Naive thymus-derived CD8-positive, alpha-beta T cell (primary cell): ENCODE results near the gene ZNF280C. TPM values are rescaled to one million over a fixed set of nuclear protein-coding genes. Genes with fewer than 3 reads are reported as not detected.

Source experiments
- ATAC-seq, 2 donors: fragments of 150-1000 bp; cut with Tn5 transposase in 1 of 2; sonication (Bioruptor Pico), chemical (Tn5 transposase) in 1 of 2; 1 replicate in 1 of 2; 2 replicates in 1 of 2; pipeline ENCODE4 v1.10.0; 2021; ENCODE audit warnings: mild to moderate bottlenecking in 2 of 2, moderate library complexity in 2 of 2
- POLR2A ChIA-PET: fragments of 350-600 bp; sonication (Branson Sonifier 250); formaldehyde crosslinking; loops from one replicate; lab custom pipeline; 2021; ENCODE audit warnings: antibody characterized with exemption; lab: Charles Lee
- DNase-seq, 10 donors: peaks; one replicate each; pipeline versions ENCODE4 v3.0.0 to v3.0.0-alpha.2; 2020 to 2022
- H3K27ac Mint-ChIP-seq, 10 donors: one replicate each; pipeline ENCODE4 v1.8.0; 2020 to 2022; ENCODE audit warnings: mild to moderate bottlenecking in 10 of 10, mixed read lengths in 10 of 10, moderate library complexity in 4 of 10, inconsistent platforms in 1 of 10
- H3K27me3 Mint-ChIP-seq, 5 donors: one replicate each; pipeline ENCODE4 v1.8.0; 2021 to 2022; ENCODE audit warnings: mixed read lengths in 5 of 5
- H3K36me3 Mint-ChIP-seq, 3 donors: one replicate each; pipeline ENCODE4 v1.8.0; 2020 to 2022; ENCODE audit warnings: mixed read lengths in 3 of 3, mild to moderate bottlenecking in 2 of 3, inconsistent platforms in 1 of 3
- H3K4me1 Mint-ChIP-seq, 4 donors: one replicate each; pipeline ENCODE4 v1.8.0; 2021 to 2022; ENCODE audit warnings: mixed read lengths in 4 of 4
- H3K4me3 Mint-ChIP-seq, 10 donors: one replicate each; pipeline ENCODE4 v1.8.0; 2020 to 2022; ENCODE audit warnings: mild to moderate bottlenecking in 10 of 10, mixed read lengths in 10 of 10, moderate library complexity in 6 of 10, inconsistent platforms in 1 of 10
- H3K9me3 Mint-ChIP-seq, 9 donors: one replicate each; pipeline ENCODE4 v1.8.0; 2020 to 2022; ENCODE audit warnings: mixed read lengths in 9 of 9, mild to moderate bottlenecking in 3 of 9, inconsistent platforms in 1 of 9, moderate library complexity in 1 of 9
- polyA plus RNA-seq, 3 donors: library from polyadenylated mRNA; unstranded; fragments of 300-500 nt; fragmentation: Illumina TruSeq; gene quantifications; one replicate each; pipeline ENCODE4 v1.2.3, GENCODE V29; 2021
- total RNA-seq, 8 experiments: library from RNA in 2 of 8; stranded (reverse) in 2 of 8; gene quantifications; one replicate each; pipeline ENCODE4 v1.2.3 and lab custom pipeline; 2021 to 2026

ZNF280C gene
- total and polyA plus RNA-seq, 5 experiments from 2014 or later = 1.3 to 6.7 (median 3.5) TPM

DNA sequence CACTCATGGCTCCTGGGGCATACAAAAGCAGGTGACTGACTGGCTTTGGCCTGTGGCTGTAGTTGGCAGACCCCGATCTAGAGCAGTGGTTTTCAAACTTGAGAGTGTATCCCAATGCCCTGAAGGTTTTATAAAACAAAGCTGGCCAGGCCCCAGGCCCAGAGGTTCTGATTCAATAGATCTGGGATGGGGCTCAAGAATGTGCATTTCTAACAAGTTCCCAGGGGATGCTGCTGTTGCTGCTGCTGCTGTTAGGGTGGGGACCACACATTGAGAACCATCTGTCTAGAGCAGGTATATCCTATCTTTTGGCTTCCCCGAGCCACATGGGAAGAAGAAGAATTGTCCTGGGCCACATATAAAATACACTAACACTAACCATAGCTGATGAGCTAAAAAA lies 110.4 kb downstream of the ZNF280C start:
- DNase-seq = no peak
- POLR2A ChIA-PET = no interaction called here
- H3K27ac Mint-ChIP-seq = no peak overlapping the region
- no peak for ATAC-seq
- no peaks in the 10 kb centered on the region for H3K9me3 Mint-ChIP-seq
- peaks cover 0 to 22% (median 12%) of the 10 kb centered on the region in 4 donors for H3K4me1 Mint-ChIP-seq
- H3K27me3 Mint-ChIP-seq = no peaks in the 10 kb centered on the region
- peaks cover 0 to 26% (median 2%) of the 10 kb centered on the region in 3 donors for H3K36me3 Mint-ChIP-seq
- H3K4me3 Mint-ChIP-seq = no peak overlapping the region

DNA sequence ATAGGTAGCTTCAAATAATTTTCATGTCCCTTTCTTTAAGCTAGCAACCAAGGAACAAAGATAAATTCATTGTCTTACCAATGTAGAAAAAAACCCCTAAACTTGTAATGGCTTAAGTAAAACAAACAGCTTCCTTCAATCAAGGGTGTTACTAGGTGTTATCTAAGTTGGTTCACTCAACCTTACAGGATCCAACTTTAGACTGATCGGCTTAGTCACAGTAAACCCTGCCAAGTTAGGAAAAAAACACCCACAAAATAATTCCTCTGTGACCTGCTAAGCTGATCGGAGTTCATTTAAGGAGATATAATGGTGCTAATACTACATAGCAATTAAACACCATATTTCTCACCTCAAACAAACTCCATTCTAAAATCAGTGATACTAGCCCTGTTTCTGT lies 113.1 kb downstream of the ZNF280C start:
- POLR2A ChIA-PET = no interaction called here
- peaks cover 0 to 36% (median 2%) of the 10 kb centered on the region in 3 donors for H3K36me3 Mint-ChIP-seq

More for the DNA sequence above, 113.1 kb downstream of the ZNF280C start:
- ATAC-seq (no peak), DNase-seq (no peak)
- no peak overlapping the region for H3K4me3 Mint-ChIP-seq
- H3K9me3 Mint-ChIP-seq = no peaks in the 10 kb centered on the region
- H3K27me3 Mint-ChIP-seq = no peaks in the 10 kb centered on the region
- no peak overlapping the region for H3K27ac Mint-ChIP-seq
- peaks cover 0 to 9% (median 5%) of the 10 kb centered on the region in 4 donors for H3K4me1 Mint-ChIP-seq

Other genes starting within 250 kb of the ZNF280C start
- gene ELF4, start 158.4 kb downstream of the ZNF280C start, total RNA-seq = 10 to 100 TPM; 17.9 to 18.2 TPM
- gene ELF4, start 158.4 kb downstream of the ZNF280C start, polyA plus RNA-seq = 10 to 100 TPM in 1 of 3 donors, 1 to 10 TPM in 2; 7.7 to 10.9 (median 9.2) TPM
- gene AIFM1, start 103.1 kb downstream of the ZNF280C start, total RNA-seq = 10 to 100 TPM; 25.1 to 26.3 TPM
- gene AIFM1, start 103.1 kb downstream of the ZNF280C start, polyA plus RNA-seq = 10 to 100 TPM; 27.8 to 36.9 (median 32.8) TPM
- gene RAB33A, start 96.9 kb downstream of the ZNF280C start, total RNA-seq = 10 to 100 TPM; 14.5 to 16.7 TPM
- gene RAB33A, start 96.9 kb downstream of the ZNF280C start, polyA plus RNA-seq = 10 to 100 TPM; 10.6 to 21.1 (median 10.9) TPM
- gene SLC25A14, start 71.0 kb upstream of the ZNF280C start, total RNA-seq = 10 to 100 TPM; 14.5 to 15.3 TPM
- 1 to 10 TPM; 3.9 to 7.3 (median 6.7) TPM for gene SLC25A14, start 71.0 kb upstream of the ZNF280C start, polyA plus RNA-seq
- not detected for gene GPR119, start 116.8 kb upstream of the ZNF280C start, total RNA-seq
- not detected for gene GPR119, start 116.8 kb upstream of the ZNF280C start, polyA plus RNA-seq
- 10 to 100 TPM; 23.9 to 25.1 TPM for gene RBMX2, start 133.1 kb upstream of the ZNF280C start, total RNA-seq
- gene RBMX2, start 133.1 kb upstream of the ZNF280C start, polyA plus RNA-seq = 10 to 100 TPM; 21.2 to 23.1 (median 21.9) TPM